ENCODE measurements around the gene RAD51B. TPM values are rescaled to one million over a fixed set of nuclear protein-coding genes. Genes with fewer than 3 reads are reported as not detected.

Gene RAD51B
- total RNA-seq, 1 experiment from 2014 or later: 10.8 TPM

DNA sequence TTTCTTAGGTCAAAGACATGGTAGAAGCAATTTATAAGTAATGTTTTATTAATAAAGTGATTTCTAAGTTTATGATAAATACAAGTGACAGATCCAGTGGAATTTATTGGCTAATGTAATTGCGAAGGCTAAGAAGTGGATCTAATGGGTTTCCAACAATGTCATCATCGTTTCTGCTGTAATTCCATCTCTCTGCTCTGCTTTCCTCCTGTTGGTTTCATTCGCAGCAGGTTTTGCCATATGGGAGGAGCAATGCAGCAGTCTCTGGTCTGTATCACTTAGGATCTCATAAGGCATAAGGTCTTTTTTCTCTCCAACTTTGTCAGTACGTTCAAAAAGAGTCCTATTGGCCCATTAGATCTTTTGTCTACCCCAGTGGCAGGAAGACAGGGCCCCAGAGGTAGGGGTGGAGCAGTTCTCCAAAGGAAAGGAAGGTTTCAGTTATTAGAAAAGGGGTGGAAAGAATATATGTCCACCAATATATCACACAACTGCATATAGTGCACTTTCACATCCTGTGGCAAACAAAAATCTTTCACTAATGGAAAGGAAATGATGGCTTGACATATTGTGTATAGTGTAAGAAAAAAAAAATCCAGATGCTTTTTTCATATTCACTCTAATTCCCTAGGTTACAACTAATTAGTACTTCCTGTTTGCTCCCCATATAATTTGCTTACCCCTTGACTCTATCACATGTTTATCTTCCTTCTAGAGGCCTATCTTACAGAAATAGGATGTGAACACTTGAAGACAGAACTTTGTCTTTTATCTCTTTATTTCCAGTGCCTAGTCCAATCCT is 522.0 kb downstream of the RAD51B start:
- no peaks in the 10 kb centered on the region for H3K36me3 ChIP-seq (ENCODE audit: low read depth, low read length)
- no peak for ATAC-seq
- H3K9me3 ChIP-seq (ENCODE audit: low read length): no peaks in the 10 kb centered on the region
- H3K27ac ChIP-seq (ENCODE audit: low read length): no peak overlapping the region
- DNase-seq: no peak
- no peaks in the 10 kb centered on the region for H3F3A ChIP-seq (ENCODE audit: low read length, unreplicated experiment)
- no peak for TF ChIP-seq EZH2phosphoT487 (IDR thresholded peaks at IDR 0.05; ENCODE audit: borderline replicate concordance, low read length)
- TF ChIP-seq EZH2 (IDR thresholded peaks at IDR 0.05; ENCODE audit: low read length, unreplicated experiment): no peak
- TF ChIP-seq, protein P1, sequence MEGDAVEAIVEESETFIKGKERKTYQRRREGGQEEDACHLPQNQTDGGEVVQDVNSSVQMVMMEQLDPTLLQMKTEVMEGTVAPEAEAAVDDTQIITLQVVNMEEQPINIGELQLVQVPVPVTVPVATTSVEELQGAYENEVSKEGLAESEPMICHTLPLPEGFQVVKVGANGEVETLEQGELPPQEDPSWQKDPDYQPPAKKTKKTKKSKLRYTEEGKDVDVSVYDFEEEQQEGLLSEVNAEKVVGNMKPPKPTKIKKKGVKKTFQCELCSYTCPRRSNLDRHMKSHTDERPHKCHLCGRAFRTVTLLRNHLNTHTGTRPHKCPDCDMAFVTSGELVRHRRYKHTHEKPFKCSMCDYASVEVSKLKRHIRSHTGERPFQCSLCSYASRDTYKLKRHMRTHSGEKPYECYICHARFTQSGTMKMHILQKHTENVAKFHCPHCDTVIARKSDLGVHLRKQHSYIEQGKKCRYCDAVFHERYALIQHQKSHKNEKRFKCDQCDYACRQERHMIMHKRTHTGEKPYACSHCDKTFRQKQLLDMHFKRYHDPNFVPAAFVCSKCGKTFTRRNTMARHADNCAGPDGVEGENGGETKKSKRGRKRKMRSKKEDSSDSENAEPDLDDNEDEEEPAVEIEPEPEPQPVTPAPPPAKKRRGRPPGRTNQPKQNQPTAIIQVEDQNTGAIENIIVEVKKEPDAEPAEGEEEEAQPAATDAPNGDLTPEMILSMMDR (conservative IDR thresholded peaks at IDR 0.05; ENCODE audit: low read depth, low read length): no peak
- H4K20me1 ChIP-seq (ENCODE audit: low read length): no peaks in the 10 kb centered on the region
- POLR2A ChIA-PET (ENCODE audit: unreplicated experiment): no interaction called here
- CTCF ChIA-PET: no interaction called here
- no peaks in the 10 kb centered on the region for H3K79me2 ChIP-seq (ENCODE audit: low read length)
- BruUV-seq (replicated peaks): no TSS peak
- intact Hi-C loops (cut with micrococcal nuclease): no loop called here
- no peak overlapping the region for H2AFZ ChIP-seq (ENCODE audit: low read length)
- H3K9ac ChIP-seq (ENCODE audit: low read length): no peak overlapping the region
- no peaks in the 10 kb centered on the region for H3K9me2 ChIP-seq (replicated peaks; ENCODE audit: low read length)
- H3K4me2 ChIP-seq (ENCODE audit: low read length): no peak overlapping the region
- no peaks in the 10 kb centered on the region for H3K27me3 ChIP-seq (ENCODE audit: low read length)
- no peaks in the 10 kb centered on the region for H3K4me1 ChIP-seq (ENCODE audit: insufficient read depth, low read length)
- H3K4me3 ChIP-seq (ENCODE audit: low read length): no peak overlapping the region

DNA sequence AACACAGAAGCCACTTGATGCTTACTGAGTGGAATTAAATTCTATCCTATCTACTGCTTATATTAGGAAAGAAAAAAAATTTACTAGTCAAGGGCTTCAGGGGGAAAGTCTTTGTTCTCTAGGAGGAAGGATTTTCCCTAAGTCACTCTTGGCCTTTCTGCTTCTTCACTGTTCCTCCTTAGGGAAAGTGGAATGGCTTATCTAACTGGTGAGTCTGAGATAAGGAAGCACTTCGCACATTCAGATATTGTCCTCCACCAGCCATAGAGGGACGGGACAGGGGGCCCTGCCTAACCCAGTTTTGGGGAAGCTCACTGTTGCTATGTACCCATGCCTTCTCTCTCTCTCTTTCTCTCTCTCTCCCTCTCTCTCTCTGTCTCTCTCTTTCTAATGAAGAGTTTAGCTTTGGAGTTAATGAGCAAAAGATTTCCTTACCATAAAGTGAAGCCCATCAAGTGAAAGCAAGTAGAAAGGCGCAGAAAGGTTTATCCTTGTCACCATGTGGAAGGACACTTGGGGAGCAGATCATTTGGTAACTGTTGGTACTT is 522.7 kb downstream of the RAD51B start:
- no peaks in the 10 kb centered on the region for H4K20me1 ChIP-seq (ENCODE audit: low read length)
- no peak overlapping the region for H3K9ac ChIP-seq (ENCODE audit: low read length)
- DNase-seq (no peak), ATAC-seq (no peak)
- H3K27ac ChIP-seq (ENCODE audit: low read length): no peak overlapping the region
- ChIA-PET CTCF (no interaction called here), POLR2A (ENCODE audit: unreplicated experiment) (no interaction called here)
- no peaks in the 10 kb centered on the region for H3K79me2 ChIP-seq (ENCODE audit: low read length)
- H2AFZ ChIP-seq (ENCODE audit: low read length): no peak overlapping the region
- H3K4me1 ChIP-seq (ENCODE audit: insufficient read depth, low read length): no peaks in the 10 kb centered on the region
- H3K9me2 ChIP-seq (replicated peaks; ENCODE audit: low read length): no peaks in the 10 kb centered on the region
- H3K9me3 ChIP-seq (ENCODE audit: low read length): no peaks in the 10 kb centered on the region
- H3K27me3 ChIP-seq (ENCODE audit: low read length): no peaks in the 10 kb centered on the region
- no peaks in the 10 kb centered on the region for H3K36me3 ChIP-seq (ENCODE audit: low read depth, low read length)
- BruUV-seq (replicated peaks): no TSS peak
- no peaks in the 10 kb centered on the region for H3F3A ChIP-seq (ENCODE audit: low read length, unreplicated experiment)
- H3K4me2 ChIP-seq (ENCODE audit: low read length): no peak overlapping the region
- no peak overlapping the region for H3K4me3 ChIP-seq (ENCODE audit: low read length)
- TF ChIP-seq, protein P1 (conservative IDR thresholded peaks at IDR 0.05; ENCODE audit: low read depth, low read length): no peak
- no peak for TF ChIP-seq EZH2 (IDR thresholded peaks at IDR 0.05; ENCODE audit: low read length, unreplicated experiment)
- intact Hi-C loops (cut with micrococcal nuclease): no loop called here

DNA sequence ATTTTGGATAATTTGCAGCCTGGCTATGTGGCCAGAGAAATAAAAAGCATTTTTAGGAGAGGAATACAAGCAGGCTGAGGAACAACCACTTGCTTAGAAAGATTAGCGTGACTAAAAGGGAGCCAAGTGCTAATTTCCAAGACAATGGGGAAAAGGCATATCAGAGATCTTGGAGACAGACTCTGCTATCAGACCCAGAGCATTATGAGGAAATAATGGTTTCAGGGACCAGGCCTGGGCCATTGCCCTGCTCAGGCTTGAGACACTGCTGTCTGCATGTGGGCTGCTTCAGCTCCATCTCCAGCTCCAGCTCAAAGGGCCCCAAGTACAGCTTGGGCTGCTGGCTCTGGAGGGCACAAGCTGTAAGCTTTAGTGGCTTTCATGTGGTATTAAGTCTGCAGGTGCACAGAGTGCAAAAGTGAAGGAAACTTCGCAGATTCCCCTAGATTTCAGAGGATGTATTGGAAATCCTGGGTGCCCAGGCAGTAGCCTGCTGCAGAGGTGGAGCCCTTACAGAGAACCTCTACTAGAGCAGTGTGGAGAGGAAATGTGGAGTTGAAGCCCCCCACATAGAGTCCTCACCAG is 524.0 kb downstream of the RAD51B start:
- H2AFZ ChIP-seq (ENCODE audit: low read length): no peak overlapping the region
- TF ChIP-seq EZH2phosphoT487 (IDR thresholded peaks at IDR 0.05; ENCODE audit: borderline replicate concordance, low read length) (no peak), EZH2 (IDR thresholded peaks at IDR 0.05; ENCODE audit: low read length, unreplicated experiment) (no peak)
- TF ChIP-seq, protein P1 (conservative IDR thresholded peaks at IDR 0.05; ENCODE audit: low read depth, low read length): no peak
- H3F3A ChIP-seq (ENCODE audit: low read length, unreplicated experiment): no peaks in the 10 kb centered on the region
- no peak for ATAC-seq
- no peak for DNase-seq
- H3K9me2 ChIP-seq (replicated peaks; ENCODE audit: low read length): no peaks in the 10 kb centered on the region
- H3K27me3 ChIP-seq (ENCODE audit: low read length): no peaks in the 10 kb centered on the region
- H3K79me2 ChIP-seq (ENCODE audit: low read length): no peaks in the 10 kb centered on the region
- H3K9ac ChIP-seq (ENCODE audit: low read length): no peak overlapping the region
- POLR2A ChIA-PET (ENCODE audit: unreplicated experiment): interaction anchor here (0.7 kb wide), 1 partner anchor 34 kb away, joined by 5 read pairs; no protein-coding TSS in a partner anchor
- H3K4me3 ChIP-seq (ENCODE audit: low read length): no peak overlapping the region
- CTCF ChIA-PET: no interaction called here
- intact Hi-C loops (cut with micrococcal nuclease): no loop called here
- no peaks in the 10 kb centered on the region for H3K4me1 ChIP-seq (ENCODE audit: insufficient read depth, low read length)
- no peaks in the 10 kb centered on the region for H4K20me1 ChIP-seq (ENCODE audit: low read length)
- H3K27ac ChIP-seq (ENCODE audit: low read length): no peak overlapping the region
- H3K9me3 ChIP-seq (ENCODE audit: low read length): no peaks in the 10 kb centered on the region
- no peak overlapping the region for H3K4me2 ChIP-seq (ENCODE audit: low read length)
- H3K36me3 ChIP-seq (ENCODE audit: low read depth, low read length): no peaks in the 10 kb centered on the region
- no TSS peak for BruUV-seq (replicated peaks)

All from PC-3 (cell line).